ENCODE measurements around the gene P2RX5. TPM values are rescaled to one million over a fixed set of nuclear protein-coding genes. Genes with fewer than 3 reads are reported as not detected.

The P2RX5 gene
- total RNA-seq, 4 donors from 2014 or later, result 0.54 TPM; not detected in 3

- Histone ChIP-seq H3K36me3 (no peaks in the 10 kb centered on the region), H3K4me1 (peaks cover 0 to 11% of the 10 kb centered on the region in 2 donors), H3K4me3 (replicated peaks in 1 of 3) (no peak overlapping the region), H3K27ac (no peak overlapping the region), H3K27me3 (no peaks in the 10 kb centered on the region), H3K9me3 (no peaks in the 10 kb centered on the region)
- 77 to 78% methylated on average over 6 to 7 of the region's 7 CpGs for WGBS, 2 donors
- intact Hi-C loops (cut with DNase I), result no loop called here
- DNase-seq, result no peak
- no peak for TF ChIP-seq POLR2A (IDR thresholded peaks at IDR 0.05)
- TF ChIP-seq CTCF (IDR thresholded peaks at IDR 0.05), result no peak
Observed at GRCh38 chr17:3657588-3657869, 38.4 kb downstream of the P2RX5 start.

DNA sequence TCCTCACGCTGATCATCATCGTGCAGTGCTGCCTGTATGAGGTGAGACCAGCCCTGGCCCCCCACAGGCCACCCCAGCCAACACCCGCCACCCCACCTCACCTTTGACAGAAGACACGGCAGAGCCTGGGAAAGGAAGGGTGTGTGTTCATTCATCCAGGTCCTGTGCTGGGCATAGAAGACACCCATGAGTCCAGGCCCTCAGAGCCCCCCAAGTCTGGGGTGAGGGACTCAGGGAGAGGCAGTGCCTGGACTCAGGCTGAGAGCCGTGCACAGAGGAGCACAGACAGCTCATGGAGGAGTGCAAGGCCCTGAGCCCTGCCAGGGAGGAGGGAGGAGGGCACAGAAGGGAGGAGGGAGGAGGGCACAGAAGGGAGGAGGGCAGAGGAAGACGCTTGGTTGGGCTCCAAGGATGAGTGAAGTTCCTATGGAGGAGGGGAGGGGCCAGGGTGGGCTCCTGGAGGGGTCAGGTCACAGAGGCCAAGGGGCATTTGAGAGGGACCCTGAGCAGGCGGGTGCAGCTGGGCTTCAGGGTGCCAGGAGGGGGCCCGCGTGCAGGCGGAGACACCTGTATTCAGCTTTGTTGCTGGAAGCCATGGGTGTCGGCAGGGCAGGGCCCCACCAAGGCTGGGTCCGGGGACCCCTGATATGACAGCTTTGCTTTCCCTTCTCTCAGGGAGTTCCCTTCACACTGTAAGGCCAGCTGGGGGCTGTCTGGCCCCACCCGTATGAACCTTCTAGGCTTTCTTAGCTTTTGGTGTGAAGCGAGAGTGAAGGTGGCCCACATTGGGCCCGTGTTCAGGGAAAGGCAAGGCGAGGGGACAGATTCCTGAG lies 39.0 kb downstream of the P2RX5 start:
- intact Hi-C loops (cut with DNase I), result no loop called here
- TF ChIP-seq CTCF (IDR thresholded peaks at IDR 0.05), result no peak
- TF ChIP-seq POLR2A (IDR thresholded peaks at IDR 0.05), result no peak
- WGBS, 2 donors, result 84 to 86% methylated on average over 16 of the region's 16 CpGs
- Histone ChIP-seq H3K4me3 (replicated peaks in 1 of 3) (no peak overlapping the region), H3K9me3 (no peaks in the 10 kb centered on the region), H3K4me1 (peaks cover 0 to 11% of the 10 kb centered on the region in 2 donors), H3K27me3 (no peaks in the 10 kb centered on the region), H3K36me3 (no peaks in the 10 kb centered on the region), H3K27ac (no peak overlapping the region)
- no peak for DNase-seq

DNA sequence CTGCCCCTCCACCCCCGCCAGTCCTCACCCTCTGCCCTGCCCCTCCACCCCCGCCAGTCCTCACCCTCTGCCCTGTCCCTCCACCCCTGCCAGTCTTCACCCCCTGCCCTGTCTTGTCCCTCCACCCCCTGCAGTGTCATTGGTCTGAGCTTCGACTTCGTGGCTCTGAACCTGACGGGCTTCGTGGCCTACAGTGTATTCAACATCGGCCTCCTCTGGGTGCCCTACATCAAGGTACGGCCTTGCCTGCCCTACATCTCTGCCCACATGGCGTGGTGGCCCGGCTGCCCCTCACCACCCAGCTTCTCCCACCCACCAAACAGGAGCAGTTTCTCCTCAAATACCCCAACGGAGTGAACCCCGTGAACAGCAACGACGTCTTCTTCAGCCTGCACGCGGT lies 39.6 kb downstream of the P2RX5 start:
- Histone ChIP-seq H3K27me3 (no peaks in the 10 kb centered on the region), H3K9me3 (no peaks in the 10 kb centered on the region), H3K27ac (no peak overlapping the region), H3K4me3 (replicated peaks in 1 of 3) (no peak overlapping the region), H3K36me3 (no peaks in the 10 kb centered on the region), H3K4me1 (peaks cover 0 to 11% of the 10 kb centered on the region in 2 donors)
- no peak for TF ChIP-seq POLR2A (IDR thresholded peaks at IDR 0.05)
- no peak for TF ChIP-seq CTCF (IDR thresholded peaks at IDR 0.05)
- 88 to 89% methylated on average over 14 of the region's 16 CpGs for WGBS, 2 donors
- intact Hi-C loops (cut with DNase I), result no loop called here
- DNase-seq, result no peak

DNA sequence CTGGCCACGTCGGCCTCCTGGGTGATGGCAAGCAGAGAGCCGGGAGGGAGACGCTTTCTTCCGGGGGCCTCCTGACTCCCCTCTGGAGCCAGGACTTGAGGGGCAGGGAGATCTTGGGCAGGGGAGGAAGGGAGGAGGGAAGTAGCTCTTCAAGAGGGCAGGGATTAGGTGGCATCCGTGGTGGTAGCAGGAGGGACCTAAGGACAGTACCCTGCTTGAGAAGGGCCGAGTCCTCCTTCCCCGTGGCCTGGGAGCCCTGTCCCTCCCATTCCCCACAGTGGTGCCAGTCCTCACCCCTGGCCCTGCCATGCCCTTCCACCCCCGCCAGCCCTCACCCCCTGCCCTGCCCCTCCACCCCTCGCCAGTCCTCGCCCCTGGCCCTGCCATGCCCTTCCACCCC lies 40.2 kb downstream of the P2RX5 start:
- intact Hi-C loops (cut with DNase I), result no loop called here
- H3K36me3 ChIP-seq, result no peaks in the 10 kb centered on the region
- TF ChIP-seq POLR2A (IDR thresholded peaks at IDR 0.05) (no peak), CTCF (IDR thresholded peaks at IDR 0.05) (no peak)
- H3K27me3 ChIP-seq, result no peaks in the 10 kb centered on the region
- no peak for DNase-seq
- H3K27ac ChIP-seq, result no peak overlapping the region
- no peak overlapping the region for H3K4me3 ChIP-seq (replicated peaks in 1 of 3)
- 81 to 92% methylated on average over 11 of the region's 11 CpGs for WGBS, 2 donors
- no peaks in the 10 kb centered on the region for H3K9me3 ChIP-seq
- H3K4me1 ChIP-seq, result peaks cover 0 to 11% of the 10 kb centered on the region in 2 donors

- peak; percentile 35 to 54 for DNase-seq
- H3K36me3 ChIP-seq, result peaks cover 0 to 4% of the 10 kb centered on the region in 2 donors
- 64 to 72% methylated on average over 20 of the region's 20 CpGs for WGBS, 2 donors
Observed at GRCh38 chr17:3647769-3648555, 48.0 kb downstream of the P2RX5 start.

More at GRCh38 chr17:3647769-3648555, 48.0 kb downstream of the P2RX5 start:
- Histone ChIP-seq H3K4me3 (replicated peaks in 1 of 3) (no peak overlapping the region), H3K4me1 (no peaks in the 10 kb centered on the region), H3K27me3 (no peaks in the 10 kb centered on the region), H3K9me3 (no peaks in the 10 kb centered on the region), H3K27ac (no peak overlapping the region)
- intact Hi-C loops (cut with DNase I), result no loop called here
- TF ChIP-seq CTCF (IDR thresholded peaks at IDR 0.05), result peak in 2 of 6 experiments; percentile 8 to 27
- TF ChIP-seq POLR2A (IDR thresholded peaks at IDR 0.05), result no peak

Data from thyroid gland (tissue), 4 donors.